GM21367 (cell line): ENCODE measurements around the gene SLC4A11.
"Not testable (repeated sequence)": the region's sequence is repeated elsewhere in the genome, so short reads cannot be mapped to it uniquely, and the experiment has no call there.

ENCODE experiments used
- ATAC-seq: cut with Tn5 transposase; IDR thresholded peaks from one replicate; pipeline ENCODE4 v1.9.1; 2021; ENCODE audit not compliant: unreplicated experiment

SLC4A11 gene

DNA sequence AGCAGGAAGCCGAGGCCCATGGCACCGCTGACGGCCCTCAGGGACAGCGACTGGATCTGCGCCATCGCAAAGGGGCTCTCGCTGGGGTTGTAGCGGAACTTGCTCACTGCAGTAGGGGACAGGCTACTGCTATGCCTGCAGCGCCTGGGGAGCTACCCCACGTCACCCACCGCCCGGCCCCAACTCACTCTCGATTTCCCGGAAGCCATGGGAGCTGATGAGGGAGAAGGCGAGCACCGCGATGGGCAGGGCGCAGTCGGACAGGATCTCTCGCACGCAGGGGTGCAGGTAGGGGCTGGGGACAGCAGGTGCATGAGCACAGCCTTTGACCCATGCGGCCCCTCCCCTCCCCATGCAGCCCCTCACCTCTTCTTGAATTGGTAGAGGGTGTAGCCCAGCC lies 9.8 kb downstream of the SLC4A11 start:
- no peak for ATAC-seq

GRCh38 chr20:3228750-3229032 lies 10.3 kb downstream of the SLC4A11 start:
- ATAC-seq, result no peak

GRCh38 chr20:3227936-3228749 lies 10.8 kb downstream of the SLC4A11 start:
- no peak for ATAC-seq

GRCh38 chr20:3227506-3227905 lies 11.5 kb downstream of the SLC4A11 start:
- ATAC-seq, result no peak

DNA sequence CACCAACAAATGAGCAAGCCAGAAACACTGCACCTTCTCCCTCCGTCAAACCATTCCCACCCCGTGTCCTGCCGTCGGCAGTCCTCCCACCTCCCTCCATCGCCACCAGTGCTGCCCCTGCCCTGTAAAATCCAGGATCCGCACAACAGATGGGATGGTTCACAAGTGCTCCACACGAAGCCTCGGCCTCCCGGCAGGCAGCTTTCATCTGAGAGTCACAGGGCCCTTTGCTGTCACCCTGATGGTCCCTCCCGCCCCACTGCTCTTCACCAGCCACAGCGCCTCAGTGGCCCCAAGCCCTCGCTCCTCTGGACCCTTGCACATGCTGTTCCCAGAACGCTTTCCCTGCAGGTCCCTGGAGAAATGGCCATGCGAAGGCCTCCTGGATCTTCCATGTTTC lies 12.1 kb downstream of the SLC4A11 start:
- no peak for ATAC-seq

GRCh38 chr20:3226093-3226492 lies 12.9 kb downstream of the SLC4A11 start:
- ATAC-seq, result no peak

- no peak for ATAC-seq
Observed at GRCh38 chr20:3224681-3225421, 14.1 kb downstream of the SLC4A11 start.

DNA sequence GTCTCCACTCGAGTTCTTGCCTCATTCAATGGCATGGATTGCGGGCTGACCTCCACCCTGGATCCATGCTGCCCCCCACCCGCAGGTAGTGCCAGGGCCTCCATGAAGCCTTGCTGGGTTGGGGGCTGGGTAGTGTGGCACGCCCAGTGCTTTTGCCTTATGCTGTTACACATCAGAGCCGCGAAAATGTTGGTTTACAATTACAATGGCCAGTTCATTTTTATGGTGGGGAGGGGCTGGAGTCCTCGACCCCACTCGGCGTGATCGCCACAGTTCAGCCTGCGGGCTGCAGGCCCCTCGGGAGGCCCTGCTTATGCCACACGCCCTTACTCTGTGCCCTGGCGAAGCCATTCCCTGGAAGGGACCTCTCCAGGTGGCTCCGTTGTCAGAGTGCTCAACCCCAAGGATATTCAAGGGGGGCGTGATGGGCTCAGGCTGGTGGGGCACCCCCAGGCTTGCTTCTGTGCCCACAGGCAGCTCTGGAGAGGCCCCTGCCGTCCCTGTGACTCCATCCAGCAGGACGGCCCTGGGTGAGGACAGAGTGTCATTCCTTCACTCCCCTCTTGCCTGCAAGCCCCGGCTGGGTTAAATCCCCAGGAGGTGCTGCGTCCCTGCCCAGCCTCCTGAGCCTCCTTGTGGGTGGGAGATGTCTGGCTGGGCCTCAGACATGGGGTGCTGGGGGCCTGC lies 14.9 kb downstream of the SLC4A11 start:
- ATAC-seq, result no peak

- ATAC-seq, result no peak
Observed at GRCh38 chr20:3223651-3223993, 15.4 kb downstream of the SLC4A11 start.

GRCh38 chr20:3222635-3223600 lies 16.1 kb downstream of the SLC4A11 start:
- peak; percentile 49 for ATAC-seq

GRCh38 chr20:3221398-3222226 lies 17.4 kb downstream of the SLC4A11 start:
- ATAC-seq, result no peak

DNA sequence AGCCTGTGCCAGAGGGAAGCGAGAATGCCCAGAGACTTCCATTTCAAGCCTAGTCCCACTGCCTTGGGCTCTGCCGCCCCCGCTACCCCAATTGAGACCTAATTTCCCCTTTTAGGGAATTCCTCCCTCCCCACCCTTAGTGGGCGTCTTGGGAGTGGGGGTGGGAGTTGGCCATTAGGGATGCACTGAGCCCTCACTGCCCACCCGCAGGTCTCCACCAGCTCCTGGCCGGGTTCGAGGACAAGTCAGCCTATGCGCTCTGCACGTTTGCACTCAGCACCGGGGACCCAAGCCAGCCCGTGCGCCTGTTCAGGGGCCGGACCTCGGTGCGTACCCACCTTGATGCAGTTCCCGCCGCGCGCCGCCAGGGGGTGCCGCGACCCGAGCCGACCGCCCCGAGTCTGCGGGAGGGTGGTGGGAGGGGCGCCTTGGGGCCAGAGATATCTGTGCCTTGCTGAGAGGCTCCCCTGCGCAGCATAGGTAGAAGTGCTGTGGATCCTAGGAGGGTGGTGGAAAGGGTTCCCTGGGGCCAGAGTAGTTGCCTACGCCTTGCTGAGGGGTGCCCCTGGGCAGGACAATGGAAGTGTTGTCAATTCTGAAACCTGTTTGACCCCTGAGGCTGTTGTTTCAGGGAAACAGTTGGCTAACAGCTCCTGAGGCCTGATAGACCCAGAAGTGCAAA lies 20.5 kb downstream of the SLC4A11 start:
- ATAC-seq, result no peak

- ATAC-seq, result not testable (repeated sequence)
Observed at GRCh38 chr20:3215359-3215917, 23.6 kb downstream of the SLC4A11 start.

DNA sequence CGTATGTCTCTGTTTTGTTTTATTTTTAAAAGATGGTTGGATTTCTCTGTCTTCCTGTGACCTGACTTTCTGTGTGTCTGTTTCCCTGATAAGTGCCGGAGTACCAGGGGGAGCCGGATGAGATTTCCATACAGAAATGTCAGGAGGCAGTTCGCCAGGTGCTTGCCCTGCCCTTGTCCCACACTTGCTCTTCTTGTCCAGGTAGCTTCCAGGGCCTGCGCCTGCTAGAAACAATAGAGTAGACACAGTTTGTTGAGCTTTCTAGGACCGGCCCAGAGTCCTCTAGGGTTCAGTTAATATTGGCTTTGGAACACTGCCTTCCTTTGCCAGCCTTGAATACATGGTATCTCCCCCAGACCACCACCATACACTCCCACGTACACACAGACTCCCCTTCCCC lies 25.8 kb downstream of the SLC4A11 start:
- ATAC-seq, result no peak

- ATAC-seq, result no peak
Observed at GRCh38 chr20:3210346-3210745, 28.6 kb downstream of the SLC4A11 start.

DNA sequence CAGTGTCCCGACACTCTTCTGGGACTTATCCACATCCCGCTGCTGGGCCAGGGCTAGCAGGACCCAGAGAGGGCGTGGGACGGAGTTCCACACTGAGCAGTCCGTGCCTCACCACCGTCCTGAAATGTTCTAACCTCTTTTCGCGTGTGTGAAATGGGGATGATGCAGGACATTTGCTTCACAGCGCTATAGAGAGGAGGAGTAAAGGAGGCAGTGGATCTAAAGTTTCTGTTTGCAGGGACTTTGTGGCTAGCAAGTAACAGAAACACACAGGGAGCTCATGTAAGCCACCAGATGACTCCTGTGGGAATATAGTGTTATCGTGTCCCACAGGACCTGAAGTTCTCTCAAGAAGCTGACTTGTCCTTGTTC lies 29.1 kb downstream of the SLC4A11 start:
- ATAC-seq, result no peak

- ATAC-seq, result no peak
Observed at GRCh38 chr20:3209257-3209945, 29.6 kb downstream of the SLC4A11 start, which contains the start of gene ITPA. ITPA (plus strand) TSS chr20:3209498; CDS start chr20:3209552, 54 bp downstream.

- no peak for ATAC-seq
Observed at GRCh38 chr20:3208786-3209256, 30.2 kb downstream of the SLC4A11 start.
